RCC 7860 (cell line): ENCODE data around the gene MCM8.
"Not testable (repeated sequence)": the region's sequence is repeated elsewhere in the genome, so short reads cannot be mapped to it uniquely, and the experiment has no call there.

Experiments
- DNase-seq: peaks from one replicate; pipeline ENCODE4 v3.0.0-alpha.2; 2015; ENCODE audit warnings: low spot score
- FAIRE-seq: peaks from 2 replicates; lab custom pipeline; 2012; peaks lifted over from hg19 to GRCh38; lab: Jason Lieb, UNC

MCM8 gene

DNA sequence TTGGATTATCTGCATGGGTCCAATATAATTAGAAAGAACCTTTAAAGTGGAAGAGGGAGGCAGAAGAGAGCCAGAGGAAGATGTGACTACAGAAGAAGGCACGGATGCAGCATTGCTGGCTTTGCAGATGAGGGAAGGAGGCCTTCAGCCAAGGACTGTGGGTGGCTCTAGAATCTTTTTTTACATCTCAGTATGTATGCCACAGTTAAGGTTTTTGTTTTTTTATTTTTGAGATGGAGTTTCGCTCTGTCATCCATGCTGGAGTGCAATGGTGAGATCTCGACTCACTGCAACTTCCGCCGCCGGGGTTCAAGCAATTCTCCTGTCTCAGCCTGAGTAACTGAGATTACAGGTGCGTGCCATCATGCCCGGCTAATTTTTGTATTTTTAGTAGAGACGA, 49.3 kb downstream of the MCM8 start:
- no peak for DNase-seq
- no peak for FAIRE-seq

DNA sequence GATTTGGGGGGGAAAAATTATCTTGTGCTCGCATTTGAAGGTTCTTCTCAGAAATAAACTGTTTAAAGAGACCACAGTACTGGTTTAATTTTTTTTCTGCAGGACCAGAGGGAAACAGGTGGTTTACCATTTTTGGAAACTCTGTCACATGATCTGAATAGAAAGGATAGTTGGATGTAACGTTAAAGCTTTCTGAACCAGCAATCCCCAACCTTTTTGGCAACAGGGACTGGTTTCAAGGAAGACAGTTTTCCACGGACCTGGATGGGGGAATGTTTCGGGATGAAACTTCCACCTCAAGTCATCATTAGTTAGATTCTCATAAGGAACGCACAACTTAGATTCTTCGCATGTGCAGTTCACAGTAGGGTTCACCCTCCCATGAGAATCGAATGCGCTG, 50.4 kb downstream of the MCM8 start:
- FAIRE-seq (no peak), DNase-seq (no peak)

DNA sequence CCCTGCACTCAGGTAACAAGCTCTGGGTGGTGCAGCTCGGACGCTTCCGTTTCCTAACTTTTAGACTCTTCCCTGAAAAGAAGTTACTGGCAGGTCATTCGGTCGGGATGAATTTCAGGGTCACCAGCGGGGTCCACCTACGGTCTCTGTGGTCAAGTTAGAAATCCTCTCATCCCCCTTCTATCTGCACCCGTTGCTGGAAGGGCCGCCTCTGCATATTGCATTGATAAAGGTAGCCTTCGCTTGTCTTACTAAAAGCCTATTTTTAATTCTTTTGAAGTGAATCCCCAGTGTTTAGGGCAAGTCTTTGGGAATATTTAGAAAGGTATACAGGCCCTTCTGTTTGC, 56.1 kb downstream of the MCM8 start:
- no peak for DNase-seq
- no peak for FAIRE-seq

DNA sequence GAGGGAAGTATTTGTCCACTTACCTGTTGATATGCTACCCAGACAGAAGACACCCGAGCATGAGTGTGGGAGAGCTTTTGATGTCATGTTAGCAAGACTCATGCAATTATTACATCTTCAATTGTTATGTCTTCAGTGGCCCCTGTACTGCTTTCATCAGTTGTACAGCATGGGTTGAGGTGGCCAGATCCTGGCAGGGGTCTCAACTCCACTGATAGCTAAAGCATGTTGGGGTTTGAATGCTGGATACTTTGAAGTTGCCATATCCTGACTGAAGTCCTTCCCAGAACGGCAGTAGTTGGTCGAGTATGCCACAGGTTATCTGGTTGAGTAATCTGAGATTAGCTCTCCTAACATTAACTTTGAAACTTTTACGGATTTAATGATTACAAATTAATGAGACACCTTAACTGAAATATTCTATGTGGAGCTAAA, 56.7 kb downstream of the MCM8 start:
- DNase-seq (no peak), FAIRE-seq (no peak)

DNA sequence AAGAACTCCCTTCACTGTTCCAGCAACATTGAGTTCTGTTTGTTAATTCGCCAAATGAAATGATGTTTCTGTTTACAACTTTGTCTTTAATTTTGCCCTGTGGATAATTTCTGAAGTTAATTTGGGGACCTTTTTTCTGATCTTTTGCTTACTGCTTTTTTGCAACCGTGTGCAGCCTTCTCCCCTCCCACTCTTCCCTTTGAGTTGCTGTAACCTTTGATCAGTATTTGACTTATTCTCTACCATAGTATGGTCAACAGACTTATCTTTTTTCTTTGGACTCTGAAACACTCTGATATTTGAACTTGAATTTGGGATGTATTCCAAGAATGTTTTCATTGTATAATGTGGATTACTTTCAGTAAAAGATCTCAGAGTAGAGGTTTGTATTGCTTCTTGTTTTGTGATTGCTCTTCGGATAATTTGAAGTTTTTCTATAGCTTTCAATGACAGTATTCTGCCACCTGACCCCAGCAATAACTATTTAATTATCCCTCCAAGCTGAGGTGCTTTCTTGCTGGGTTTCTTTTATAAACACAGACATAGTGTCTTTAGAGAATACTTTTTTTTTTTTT, 57.2 kb downstream of the MCM8 start:
- FAIRE-seq (no peak), DNase-seq (no peak)

DNA sequence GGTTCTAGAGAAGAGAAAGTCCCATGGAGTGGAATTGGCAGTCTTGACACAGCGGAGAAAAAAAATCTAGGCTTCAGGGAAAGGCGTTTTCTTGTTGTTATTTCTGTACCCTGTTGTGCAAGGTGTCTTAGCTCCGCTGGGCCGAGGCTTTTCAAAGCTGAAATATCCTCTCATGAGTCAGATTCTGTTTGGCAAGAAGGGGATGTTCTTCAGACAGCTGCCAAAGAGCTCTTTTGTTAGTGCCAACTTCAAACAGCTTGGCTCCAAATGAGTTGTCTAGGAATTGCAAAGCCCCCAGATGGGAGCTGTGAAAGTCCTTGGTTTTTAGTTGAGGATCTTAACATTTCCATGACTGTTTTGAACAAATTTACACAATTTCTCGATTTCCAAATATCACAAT, 57.8 kb downstream of the MCM8 start:
- FAIRE-seq (peak; percentile 27), DNase-seq (peak; percentile 25)

DNA sequence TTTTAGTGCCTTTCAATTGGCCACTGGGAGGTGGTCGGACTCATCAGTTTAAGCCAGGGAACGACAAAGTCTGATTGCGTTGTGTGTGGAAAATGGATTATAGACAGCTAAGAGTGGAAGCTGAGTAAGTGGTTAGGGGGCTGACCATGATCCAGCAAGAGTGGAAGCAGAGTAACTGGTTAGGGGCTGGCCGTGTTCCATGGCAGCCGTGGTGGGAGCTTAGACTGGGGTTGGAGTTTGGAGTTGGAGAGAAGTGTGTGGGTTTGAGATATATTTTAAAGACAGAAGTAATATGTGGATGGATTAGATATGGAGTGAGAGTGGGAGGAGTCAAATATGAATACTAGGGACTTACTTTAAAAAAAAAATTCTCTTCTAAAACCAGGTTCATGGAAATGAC, 61.7 kb downstream of the MCM8 start:
- DNase-seq: no peak
- no peak for FAIRE-seq

DNA sequence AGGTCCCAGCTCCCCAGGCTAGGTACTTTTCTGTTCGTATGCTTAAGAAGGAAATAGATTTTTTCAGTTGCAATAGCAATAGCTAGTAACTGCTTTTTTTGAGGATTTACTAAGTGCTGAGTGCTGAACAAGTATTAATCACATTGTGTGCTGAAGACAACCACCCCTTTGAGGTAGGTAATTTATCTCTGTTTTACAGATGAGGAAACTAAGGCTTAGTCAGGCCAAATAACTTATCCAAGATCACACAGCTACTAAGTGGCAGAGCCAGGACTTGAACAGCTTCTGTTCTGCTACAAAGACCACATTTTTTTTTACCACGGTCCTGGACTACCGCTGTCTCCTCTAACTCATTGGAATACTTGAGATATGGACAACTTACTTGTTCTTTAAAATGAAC, 63.6 kb downstream of the MCM8 start:
- no peak for FAIRE-seq
- DNase-seq: no peak

DNA sequence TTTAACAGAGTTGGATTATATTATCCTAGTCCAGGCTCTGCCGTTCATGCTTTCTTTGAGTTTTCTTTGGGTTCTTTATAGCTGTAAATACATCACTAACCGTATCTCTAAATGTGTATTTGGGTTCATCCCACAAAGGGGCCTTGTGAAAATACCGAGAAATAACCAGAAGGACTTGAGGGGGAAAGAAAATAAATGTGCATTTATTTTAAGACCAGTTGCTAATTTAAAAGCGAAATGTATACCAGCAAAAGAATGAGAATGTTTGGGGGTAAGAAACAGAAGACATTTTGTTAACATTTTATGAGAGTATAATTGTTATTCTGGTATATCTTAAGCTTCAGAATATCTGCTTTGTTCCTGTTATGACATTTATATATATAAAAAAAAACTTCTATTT, 64.5 kb downstream of the MCM8 start:
- FAIRE-seq: no peak
- no peak for DNase-seq

DNA sequence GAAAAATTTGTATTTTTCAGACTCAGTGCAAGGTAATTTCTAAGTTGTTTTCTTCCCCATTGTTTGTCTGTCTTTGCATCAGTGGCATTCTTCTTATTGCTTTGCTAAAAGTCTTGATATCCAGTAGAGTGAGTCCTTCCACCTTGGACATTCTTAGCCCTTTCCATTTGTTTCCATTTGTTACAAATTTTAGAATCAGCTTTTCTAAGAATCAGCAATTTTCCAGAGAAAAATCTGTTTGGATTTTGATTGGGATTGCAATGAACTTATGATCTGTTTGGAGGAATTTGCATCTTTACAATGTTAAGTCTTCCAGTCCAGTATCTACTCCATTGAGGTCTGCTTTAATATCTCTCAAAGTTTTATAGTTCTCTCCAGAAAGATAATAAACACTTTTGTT, 67.0 kb downstream of the MCM8 start:
- FAIRE-seq: no peak
- no peak for DNase-seq

DNA sequence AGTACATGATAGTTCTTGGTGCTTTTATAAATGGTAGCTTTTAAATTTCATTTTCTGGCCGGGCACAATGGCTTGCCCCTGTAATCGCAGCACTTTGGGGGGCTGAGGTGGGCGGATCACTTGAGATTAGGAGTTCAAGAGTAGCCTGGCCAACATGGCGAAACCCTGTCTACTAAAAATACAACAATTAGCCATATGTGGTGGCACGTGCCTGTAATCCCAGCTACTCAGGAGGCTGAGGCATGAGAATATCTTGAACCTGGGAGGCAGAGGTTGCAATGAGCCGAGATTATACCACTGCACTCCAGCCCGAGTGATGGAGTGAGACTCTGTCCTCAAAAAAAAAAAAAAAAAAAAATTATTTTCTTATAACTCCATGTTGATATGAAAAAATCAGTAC, 67.4 kb downstream of the MCM8 start:
- FAIRE-seq (no peak), DNase-seq (no peak)

DNA sequence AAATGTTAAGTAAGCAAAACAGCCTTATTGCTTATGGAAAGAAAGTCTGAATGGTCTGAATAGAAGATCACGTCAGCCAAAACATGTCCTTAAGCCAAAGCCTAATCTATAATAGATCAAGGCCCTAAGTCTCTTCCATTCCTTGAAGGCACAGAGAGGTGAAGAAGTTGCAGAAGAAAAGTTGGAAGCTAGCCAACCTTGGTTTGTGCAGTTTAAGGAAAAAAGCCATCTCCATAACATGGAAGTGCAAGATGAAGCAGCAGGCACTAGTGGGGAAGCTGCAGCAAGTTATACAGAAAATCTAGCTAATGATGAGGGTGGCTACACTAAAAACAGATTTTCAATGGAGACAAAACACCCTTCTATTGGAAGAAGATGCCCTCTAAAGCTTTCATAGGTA, 74.3 kb downstream of the MCM8 start:
- FAIRE-seq (no peak), DNase-seq (no peak)

DNA sequence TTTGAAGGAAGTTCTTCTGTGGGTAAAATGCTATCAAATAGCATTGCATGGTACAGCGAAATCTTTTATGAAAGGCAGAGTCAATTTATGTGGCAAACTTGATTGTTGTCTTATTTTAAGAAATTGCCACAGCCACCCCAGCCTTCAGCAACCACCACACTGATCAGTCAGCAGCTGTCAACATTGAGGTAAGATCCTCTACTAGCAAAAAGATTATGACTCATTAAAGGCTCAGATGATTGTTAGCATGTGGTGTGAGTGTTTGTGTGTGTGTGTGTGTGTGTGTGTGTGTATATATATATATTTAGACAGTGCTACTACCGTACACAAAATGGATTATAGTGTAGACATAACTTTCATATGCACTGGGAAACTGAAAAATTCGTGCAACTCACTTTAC, 75.6 kb downstream of the MCM8 start:
- no peak for DNase-seq
- FAIRE-seq: no peak

DNA sequence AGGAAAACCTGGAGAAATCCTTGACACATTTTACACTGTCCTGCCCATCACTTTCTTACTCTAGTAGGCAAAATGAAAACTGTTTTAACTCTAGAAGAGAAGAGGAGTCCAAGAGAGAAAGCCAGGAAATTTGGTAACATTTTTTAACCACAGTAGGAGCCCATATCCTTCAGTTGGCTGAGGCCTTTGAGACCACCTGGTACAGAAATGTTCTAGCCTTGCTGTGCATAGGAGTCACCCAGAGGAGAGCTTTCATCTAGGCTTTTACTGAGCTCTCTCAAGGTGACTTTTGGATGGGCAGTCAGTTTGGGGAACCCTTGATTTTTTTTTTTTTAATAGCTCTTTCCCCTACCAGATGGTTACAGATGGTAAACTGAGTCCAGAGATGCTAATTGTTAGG, 78.4 kb downstream of the MCM8 start:
- FAIRE-seq (no peak), DNase-seq (no peak)

DNA sequence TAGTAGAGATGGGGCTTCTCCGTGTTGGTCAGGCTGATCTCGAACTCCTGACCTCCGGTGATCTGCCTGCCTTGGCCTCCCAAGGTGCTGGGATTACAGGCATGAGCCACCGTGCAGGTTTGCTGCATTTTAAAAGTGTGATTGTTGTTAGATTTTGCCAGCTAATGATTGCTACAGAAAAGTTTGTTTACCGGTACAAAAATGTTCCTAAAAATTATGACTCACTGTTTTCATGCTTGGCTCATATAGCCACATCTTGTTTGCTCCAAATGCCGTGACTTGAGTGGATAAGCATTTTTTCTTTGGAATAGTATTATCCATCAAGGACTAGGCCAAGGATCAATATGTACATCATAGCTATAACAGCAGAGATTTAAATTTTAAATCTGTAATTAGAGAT, 79.1 kb downstream of the MCM8 start:
- FAIRE-seq (no peak), DNase-seq (no peak)

DNA sequence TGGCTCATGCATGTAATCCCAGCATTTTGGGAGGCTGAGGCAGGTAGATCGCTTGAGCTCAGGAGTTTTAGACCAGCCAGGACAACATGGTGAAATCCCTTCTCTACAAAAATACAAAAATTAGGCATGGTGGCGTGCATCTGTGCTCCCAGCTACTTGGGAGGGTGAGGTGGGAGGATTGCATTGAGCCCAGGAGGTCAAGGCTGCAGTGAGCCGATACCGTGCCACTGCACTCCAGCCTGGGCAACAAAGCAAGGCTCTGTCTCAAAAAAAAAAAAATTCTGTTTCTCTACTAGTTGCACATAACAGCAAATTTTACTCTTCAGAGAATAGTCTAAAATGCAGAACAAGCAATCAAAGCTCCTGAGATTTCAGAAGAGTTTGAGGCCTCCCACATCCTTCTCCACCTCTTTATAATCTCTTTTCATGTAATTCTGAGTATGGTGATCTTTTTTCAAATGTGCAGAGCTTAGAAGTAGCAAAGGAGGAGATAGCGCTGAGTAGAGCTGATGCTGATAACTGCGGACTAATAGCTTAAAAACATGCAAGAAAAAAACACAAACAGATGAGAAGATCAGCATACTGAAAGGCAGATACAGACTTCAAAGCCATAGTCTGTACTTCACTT, 80.1 kb downstream of the MCM8 start:
- DNase-seq (no peak), FAIRE-seq (no peak)

DNA sequence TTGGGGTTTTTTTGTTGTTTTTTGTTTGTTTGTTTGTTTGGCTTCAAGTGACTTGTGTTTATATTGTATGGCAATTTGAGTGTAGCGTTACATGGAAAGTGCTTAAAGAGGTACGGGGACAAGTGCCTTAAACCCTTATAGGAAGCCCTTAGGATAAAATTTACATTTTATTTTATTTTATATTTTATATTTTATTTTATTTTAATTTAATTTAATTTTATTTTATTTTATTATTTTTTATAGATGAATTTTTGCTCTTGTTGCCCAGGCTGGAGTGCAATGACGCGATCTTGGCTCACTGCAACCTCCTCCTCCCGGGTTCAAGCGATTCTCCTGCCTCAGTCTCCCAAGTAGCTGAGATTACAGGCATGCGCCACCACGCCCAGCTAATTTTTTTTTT, 82.5 kb downstream of the MCM8 start:
- FAIRE-seq: not testable (repeated sequence)

DNA sequence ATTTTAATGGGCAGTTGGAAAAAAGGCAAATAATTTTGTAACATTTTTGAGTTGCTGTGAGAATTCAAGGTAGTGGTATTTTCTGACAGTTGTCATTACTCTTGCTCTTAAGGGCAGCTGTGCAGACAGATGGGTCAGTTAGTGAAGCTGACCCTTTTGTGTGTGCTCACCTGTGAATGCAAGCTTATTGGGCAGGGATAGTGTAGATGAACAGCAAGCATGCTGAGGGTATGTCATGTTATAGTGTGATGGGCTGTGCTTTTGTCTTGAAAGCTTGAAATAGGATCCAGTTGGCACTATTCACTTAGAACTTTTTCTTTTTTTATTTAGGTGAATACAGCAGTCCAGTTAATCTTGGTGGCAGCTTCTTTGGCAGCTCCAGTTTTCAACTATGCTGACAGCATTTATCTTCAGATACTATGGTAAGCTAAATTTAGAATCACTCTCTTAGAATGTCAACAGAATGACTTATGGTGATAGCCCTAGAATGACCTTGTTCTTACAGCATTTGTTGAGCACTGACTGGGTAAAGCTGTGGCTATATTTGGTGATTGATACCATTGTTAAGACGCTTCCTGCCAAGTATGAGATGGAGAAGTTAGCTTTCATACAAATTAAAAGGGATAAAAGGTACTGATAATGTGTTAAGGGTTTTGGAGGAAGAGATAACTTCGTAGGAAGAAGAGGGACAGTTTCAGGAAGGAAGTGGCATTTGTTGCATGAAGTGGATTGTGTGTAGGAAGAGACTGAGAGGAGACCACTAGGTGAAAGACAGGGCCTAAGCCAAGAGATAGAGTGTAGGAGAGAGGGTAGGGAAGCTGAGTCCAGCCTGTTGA, 83.9 kb downstream of the MCM8 start:
- FAIRE-seq (no peak), DNase-seq (no peak)

More for the DNA sequence above, 82.5 kb downstream of the MCM8 start:
- DNase-seq: not testable (repeated sequence)

DNA sequence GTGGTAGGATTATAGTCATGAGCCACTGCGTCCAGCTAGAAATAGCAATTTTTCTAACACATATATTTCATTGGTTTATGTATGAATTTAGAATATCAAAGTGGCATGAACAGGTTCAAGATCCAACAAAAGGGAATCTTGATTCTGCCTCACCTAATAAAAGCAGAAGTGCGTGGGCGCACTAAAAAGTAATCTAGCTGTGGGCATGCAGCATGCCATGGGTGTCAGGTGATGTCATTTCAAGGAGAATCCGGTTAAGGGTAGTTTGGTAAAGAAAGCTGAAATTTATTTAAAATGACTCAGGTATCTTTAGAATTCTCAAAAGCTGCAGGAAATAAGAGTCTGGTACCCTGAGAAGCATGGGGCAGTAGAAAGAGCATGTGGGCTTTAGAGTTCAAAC, 85.8 kb downstream of the MCM8 start:
- FAIRE-seq: no peak
- DNase-seq: no peak

DNA sequence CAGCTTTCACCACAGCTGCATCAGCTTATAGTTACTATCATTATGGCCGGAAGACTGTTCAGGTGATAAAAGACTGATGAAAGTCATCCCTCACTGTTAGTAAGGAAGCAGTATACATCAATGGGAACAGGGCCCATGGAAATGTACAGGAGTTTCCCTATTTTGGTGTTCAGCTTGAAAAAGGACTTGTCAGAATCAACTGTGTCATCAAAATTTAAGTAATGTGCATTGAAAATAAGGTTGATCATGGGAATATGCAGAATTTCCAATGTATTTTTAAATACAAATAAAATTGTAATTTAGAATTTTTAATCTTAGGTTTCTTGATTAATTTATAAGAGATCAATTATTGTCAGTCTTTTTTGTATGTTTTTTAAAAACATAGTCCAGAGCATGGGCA, 86.6 kb downstream of the MCM8 start:
- FAIRE-seq (no peak), DNase-seq (no peak)

DNA sequence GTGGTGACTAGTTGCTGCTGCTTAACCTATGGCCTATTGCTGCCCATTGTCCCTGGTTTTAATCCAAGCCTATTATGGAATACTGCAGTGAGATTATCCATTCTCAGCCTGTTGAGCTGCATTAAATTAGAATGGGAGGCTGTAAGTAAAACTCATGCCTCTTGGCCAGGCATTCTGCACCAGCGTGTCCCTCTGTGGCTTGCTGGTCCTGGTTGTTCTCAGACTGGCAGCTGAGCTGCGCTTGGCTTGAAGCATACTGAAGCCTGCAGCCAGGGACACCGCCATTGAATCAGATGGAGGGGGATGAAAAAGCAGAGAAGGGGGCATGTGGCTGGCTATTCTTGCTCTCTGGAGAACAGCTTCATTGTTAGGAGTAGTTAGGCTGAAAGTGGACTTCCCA, 87.8 kb downstream of the MCM8 start:
- FAIRE-seq (no peak), DNase-seq (no peak)

DNA sequence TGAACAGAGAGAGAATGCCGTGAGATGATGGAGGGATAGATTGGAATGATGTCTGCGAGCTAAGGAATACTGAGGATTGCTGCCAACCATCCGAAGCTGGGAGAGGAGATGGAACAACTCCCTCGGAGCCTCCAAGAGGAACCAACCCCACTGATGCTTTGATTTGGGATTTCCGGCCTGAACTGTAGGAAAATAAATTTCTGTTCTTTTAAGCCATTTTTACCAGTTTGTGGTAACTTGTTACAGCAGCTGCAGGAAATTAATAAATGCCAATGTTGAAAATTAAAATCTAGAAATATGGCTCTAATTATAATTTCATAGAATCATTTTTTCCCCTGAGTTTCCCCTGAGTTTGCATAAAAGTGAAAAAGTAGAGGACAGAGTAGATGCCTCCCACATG, 89.3 kb downstream of the MCM8 start:
- DNase-seq (no peak), FAIRE-seq (no peak)
